Activated T-helper 2 cell treated with anti-CD3 and anti-CD28 coated beads, Interferon-gamma antibody, Interleukin-2, Interleukin-4, amounts not matched to agents 10 μg/mL and 5 μg/mL and 100 μg/mL, durations not matched to agents 14 hours and 24 hours and 36 hours (primary cell): Measurements from ENCODE around the gene AASDHPPT. TPM values are rescaled to one million over a fixed set of nuclear protein-coding genes. Genes with fewer than 3 reads are reported as not detected.

Experiments used
- DNase-seq: peaks from one replicate; pipeline ENCODE4 v3.0.0; 2021; ENCODE audit warnings: low spot score
- H3K27ac Mint-ChIP-seq: one replicate; pipeline ENCODE4 v1.8.0; 2021; ENCODE audit warnings: mixed read lengths
- H3K27me3 Mint-ChIP-seq: one replicate; pipeline ENCODE4 v1.8.0; 2021; ENCODE audit warnings: low read depth, mixed read lengths
- H3K36me3 Mint-ChIP-seq: one replicate; pipeline ENCODE4 v1.8.0; 2021; ENCODE audit warnings: low read depth, mixed read lengths
- H3K4me1 Mint-ChIP-seq: one replicate; pipeline ENCODE4 v1.8.0; 2021; ENCODE audit warnings: low read depth, mixed read lengths
- H3K4me3 Mint-ChIP-seq: one replicate; pipeline ENCODE4 v1.8.0; 2021; ENCODE audit warnings: low read depth, mild to moderate bottlenecking, moderate library complexity, mixed read lengths
- H3K9me3 Mint-ChIP-seq: one replicate; pipeline ENCODE4 v1.8.0; 2021; ENCODE audit warnings: mixed read lengths
- intact Hi-C: fragments of 100-400 bp; cut with micrococcal nuclease; formaldehyde crosslinking; loops from one replicate; pipeline ENCODE4 v1.15.1; 2023
- total RNA-seq: library from RNA; stranded (reverse); gene quantifications from 2 replicates; pipeline ENCODE4 v1.2.3, GENCODE V29; 2022

Gene AASDHPPT
- total RNA-seq, 1 donor from 2014 or later: 48.0 TPM

DNA sequence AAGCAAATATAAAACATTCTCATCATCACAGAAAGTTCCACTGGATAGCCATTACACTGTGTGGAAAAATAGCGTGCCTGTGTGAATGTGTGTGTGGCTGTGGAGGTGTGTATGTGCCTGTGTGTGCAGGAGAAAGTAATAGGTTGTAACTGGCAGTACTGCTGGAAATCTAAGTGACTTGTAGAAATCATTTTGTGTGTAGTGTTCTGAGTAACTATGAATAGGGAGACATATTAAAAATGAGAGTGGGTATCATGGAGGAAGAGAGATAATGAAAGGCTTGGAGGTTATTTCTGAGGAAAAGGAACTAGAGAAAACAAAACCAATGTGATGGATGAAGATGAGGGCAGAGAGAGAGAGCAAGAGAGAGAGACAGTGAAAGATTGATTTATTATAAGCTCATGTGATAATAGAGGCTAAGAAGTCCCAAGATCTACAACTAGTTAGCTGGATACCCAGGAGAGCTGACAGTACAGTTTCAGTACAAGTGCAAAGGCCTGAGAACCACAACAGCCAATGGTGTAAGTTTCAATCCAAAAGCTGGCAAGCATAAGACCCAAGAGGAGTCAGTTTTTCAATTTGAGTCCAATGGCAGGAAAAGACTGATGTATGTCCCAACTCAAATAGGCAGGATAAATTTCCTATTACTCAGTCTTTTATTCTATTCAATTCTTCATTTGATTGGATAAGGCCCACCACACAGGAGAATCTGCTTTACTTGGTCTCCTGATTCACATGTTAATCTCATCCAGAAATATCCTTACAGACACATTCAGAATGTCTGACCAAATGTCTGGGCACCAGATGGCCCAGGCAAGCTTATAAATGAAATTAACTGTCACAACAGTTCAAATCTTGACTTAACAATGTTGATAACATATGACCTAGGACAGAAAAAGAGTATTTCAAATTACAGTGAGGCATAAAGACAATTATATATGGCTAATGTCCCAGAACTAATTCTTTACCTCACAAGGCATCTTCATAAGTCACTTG lies 15.2 kb upstream of the AASDHPPT start:
- Mint-ChIP-seq H3K4me3 (no peak overlapping the region), H3K36me3 (peaks cover 10% of the 10 kb centered on the region), H3K27ac (peak overlapping the region; percentile 44), H3K27me3 (no peaks in the 10 kb centered on the region), H3K9me3 (no peaks in the 10 kb centered on the region), H3K4me1 (peaks cover 13% of the 10 kb centered on the region)
- no peak for DNase-seq
- intact Hi-C loops: loop anchor here (1.0 to 5.0 kb wide), 2 partner anchors 15 to 40 kb away; partner anchors contain the start of genes AASDHPPT, KBTBD3 and MSANTD4

DNA sequence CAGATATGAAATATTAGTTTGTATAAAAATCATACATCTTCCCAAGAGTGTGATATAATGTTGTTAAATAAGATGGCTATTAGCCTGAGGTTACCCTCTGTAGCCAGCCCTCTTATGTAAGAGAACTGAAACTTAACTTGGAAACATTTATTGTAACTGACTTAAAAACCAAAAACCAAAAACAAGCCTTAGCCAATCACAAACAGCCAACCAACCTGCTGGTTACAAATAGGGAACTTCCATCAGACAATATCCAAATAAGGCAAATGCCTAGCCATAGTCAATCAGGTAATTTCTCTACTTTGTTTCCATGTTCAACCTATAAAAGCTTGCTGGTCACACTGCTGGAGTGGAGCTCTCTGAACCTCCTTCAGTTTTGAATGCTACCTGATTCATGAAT lies 14.5 kb upstream of the AASDHPPT start:
- Mint-ChIP-seq H3K27ac (no peak overlapping the region), H3K4me3 (no peak overlapping the region), H3K4me1 (peaks cover 13% of the 10 kb centered on the region), H3K27me3 (no peaks in the 10 kb centered on the region), H3K36me3 (peaks cover 8% of the 10 kb centered on the region), H3K9me3 (no peaks in the 10 kb centered on the region)
- no peak for DNase-seq
- intact Hi-C loops: loop anchor here (5.0 kb wide), 1 partner anchor 41 kb away; the partner anchor contains the start of gene MSANTD4

DNA sequence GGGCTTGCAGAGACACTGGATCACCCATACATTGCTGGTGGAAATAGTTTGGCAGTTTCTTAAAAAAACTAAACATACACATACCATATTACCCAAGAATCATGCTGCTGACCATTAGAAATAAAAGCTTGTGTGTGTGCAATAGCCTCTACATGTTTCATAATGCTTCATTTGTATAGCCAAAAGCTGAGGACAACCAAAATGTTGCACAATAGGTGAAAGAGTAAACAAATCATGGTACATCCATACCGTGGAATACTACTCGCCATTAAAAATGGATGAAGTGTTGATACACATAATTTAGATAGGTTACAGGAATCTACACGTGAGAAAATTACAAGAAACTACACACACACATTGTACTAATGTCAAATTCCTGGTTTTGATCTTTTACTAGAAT lies 6.9 kb upstream of the AASDHPPT start:
- H3K4me3 Mint-ChIP-seq: no peak overlapping the region
- peaks cover 21% of the 10 kb centered on the region for H3K36me3 Mint-ChIP-seq
- H3K27ac Mint-ChIP-seq: no peak overlapping the region
- intact Hi-C loops: no loop called here
- no peaks in the 10 kb centered on the region for H3K9me3 Mint-ChIP-seq
- H3K27me3 Mint-ChIP-seq: no peaks in the 10 kb centered on the region
- peaks cover 12% of the 10 kb centered on the region for H3K4me1 Mint-ChIP-seq
- no peak for DNase-seq

DNA sequence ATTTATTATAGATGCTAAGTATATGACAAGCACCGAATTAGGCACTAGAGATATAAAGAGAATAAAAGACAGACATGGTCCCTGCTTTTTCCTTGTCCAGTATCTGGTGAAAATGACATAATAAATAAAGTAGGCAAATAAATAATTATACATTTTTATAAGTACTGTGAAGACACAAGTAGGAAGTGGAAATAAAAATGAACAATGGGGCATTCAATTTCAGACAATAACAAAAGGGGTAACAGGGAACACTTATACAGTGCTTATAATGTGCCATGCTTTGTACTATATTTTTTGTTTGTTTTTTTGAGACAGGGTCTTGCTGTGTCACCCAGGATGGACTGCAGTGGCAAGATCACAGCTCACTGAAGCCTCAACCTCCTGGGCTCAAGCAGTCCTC lies 4.7 kb upstream of the AASDHPPT start:
- no peaks in the 10 kb centered on the region for H3K9me3 Mint-ChIP-seq
- intact Hi-C loops: no loop called here
- peaks cover 21% of the 10 kb centered on the region for H3K4me1 Mint-ChIP-seq
- H3K27ac Mint-ChIP-seq: no peak overlapping the region
- DNase-seq: no peak
- H3K36me3 Mint-ChIP-seq: peaks cover 21% of the 10 kb centered on the region
- no peaks in the 10 kb centered on the region for H3K27me3 Mint-ChIP-seq
- no peak overlapping the region for H3K4me3 Mint-ChIP-seq

DNA sequence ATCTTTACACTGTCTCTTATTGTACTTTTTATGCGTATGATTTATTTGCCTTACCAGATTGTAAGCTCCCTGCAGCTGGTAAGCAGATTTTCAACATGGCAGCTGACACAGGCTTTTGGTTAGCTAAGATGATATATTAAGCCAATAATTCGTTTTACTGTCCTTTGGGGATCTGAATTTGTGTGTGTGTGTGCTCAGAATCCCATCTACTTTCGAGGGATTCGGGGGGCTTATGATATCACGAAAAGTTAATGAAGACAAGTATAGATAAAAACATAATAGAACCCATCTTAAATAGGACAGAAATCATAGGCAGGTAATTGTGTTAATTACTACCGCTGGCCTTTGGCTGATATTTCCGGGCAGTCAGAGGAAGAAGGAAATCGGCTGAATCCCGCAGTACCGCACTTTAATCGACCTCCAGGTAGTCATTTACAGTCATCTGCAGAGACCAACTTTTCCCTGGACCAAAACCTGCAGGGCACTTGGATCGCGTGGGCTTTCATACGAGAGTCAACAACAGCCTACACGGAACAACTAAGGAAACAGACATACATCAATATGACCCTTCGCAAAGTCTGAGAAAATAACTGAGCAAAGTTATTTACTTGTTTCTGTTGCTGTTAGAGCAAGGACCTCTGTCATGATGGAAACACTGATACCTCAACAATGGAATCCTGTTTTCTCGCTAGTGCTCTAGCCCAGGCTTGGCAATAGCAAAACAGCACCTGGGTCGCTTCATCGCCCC lies 1.1 kb upstream of the AASDHPPT start:
- Mint-ChIP-seq H3K4me1 (peaks cover 42% of the 10 kb centered on the region), H3K27ac (peak overlapping the region; percentile 90)

DNA sequence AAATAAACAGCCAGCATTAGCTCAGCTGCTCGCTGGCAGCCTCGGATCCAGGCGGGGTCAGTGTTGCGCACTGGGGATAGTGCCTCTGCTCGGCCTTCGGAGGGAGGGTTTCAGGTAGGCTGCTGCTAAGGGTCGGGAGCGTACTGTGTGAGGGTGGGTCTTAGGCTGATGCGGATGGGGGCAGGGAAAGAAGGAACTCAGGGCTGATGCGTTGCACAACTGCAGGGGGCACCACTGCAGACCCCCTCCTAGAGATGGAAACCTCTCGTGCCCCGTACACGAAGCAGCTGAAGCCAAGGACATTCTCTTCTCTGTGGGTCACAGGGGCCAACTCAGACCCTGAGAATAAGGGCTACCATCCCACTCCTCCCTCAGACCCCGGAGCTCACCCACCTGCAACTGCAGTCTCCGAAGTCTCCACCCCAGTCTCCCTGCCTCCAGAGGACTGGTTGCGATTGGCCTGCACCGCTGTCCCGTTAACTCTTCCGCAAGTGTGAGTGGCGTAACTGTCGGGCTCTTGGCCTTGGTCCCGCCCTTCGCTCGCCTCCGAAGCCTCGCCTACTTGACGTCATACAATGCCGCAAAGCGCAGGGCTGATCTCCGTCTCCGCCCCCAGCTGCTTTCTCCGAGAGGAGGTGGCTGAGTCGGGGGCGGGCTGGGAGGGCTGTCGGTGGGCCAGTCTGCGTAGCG lies 398 bp upstream of the AASDHPPT start, which contains the start of gene KBTBD3:
Gene KBTBD3 (minus strand): TSS at position 429 of the 690 bp plus-strand sequence. CDS start 18,250 bp downstream, outside the sequence.
- no peaks in the 10 kb centered on the region for H3K27me3 Mint-ChIP-seq
- peaks cover 47% of the 10 kb centered on the region for H3K4me1 Mint-ChIP-seq
- H3K36me3 Mint-ChIP-seq: peaks cover 39% of the 10 kb centered on the region
- H3K9me3 Mint-ChIP-seq: no peaks in the 10 kb centered on the region
- H3K27ac Mint-ChIP-seq: peak within 1 kb of the TSS; percentile 90
- DNase-seq: peak; percentile 98
- intact Hi-C loops: loop anchor here (1.0 kb wide), 3 partner anchors 14 to 55 kb away; partner anchors contain the start of gene MSANTD4
- H3K4me3 Mint-ChIP-seq: peak within 1 kb of the TSS; percentile 92

More for the DNA sequence above, 1.1 kb upstream of the AASDHPPT start:
- H3K36me3 Mint-ChIP-seq: peaks cover 32% of the 10 kb centered on the region
- H3K27me3 Mint-ChIP-seq: no peaks in the 10 kb centered on the region
- intact Hi-C loops: no loop called here
- H3K9me3 Mint-ChIP-seq: no peaks in the 10 kb centered on the region
- no peak for DNase-seq
- H3K4me3 Mint-ChIP-seq: peak overlapping the region; percentile 92

DNA sequence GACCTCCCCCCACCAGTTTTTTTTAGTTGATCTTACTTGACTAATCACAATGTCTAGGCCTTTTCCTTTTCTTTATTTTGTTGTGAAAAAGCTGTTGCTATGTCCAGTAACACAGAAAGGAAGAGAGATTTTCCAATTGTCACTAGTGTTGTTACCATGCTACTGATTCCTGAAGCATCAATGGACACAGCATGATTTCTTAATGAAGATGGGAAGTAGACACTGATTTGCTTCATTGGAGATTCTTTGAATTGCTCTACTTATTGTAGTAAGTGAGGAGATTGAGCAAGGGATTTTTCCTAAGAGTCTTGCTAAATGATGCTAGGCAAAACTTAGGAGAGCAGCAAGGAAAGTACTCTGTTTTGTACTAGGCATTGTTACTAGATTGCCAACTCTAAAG lies 4.6 kb downstream of the AASDHPPT start:
- Mint-ChIP-seq H3K9me3 (no peaks in the 10 kb centered on the region), H3K27ac (no peak overlapping the region), H3K27me3 (no peaks in the 10 kb centered on the region), H3K4me1 (peaks cover 40% of the 10 kb centered on the region), H3K4me3 (no peak overlapping the region), H3K36me3 (peaks cover 39% of the 10 kb centered on the region)
- intact Hi-C loops: no loop called here
- no peak for DNase-seq

DNA sequence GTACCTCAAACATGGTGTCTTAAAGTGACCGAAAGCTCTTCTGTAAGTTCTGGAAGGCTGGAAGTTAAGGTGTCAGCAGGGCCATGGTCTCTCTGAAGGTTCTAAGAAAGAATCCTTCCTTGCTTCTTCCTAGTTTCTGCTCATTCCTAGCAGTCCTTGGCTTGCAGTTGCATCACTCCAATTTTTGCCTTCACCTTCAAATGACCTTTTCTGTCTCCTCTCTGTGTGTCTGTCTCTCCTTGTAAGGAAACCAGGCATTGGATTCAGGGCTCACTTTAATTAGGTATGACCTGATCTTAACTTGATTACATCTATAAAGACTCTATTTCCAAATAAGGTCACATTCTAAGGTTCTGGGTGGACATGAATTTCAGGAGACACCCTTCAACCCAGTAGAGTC lies 8.7 kb downstream of the AASDHPPT start:
- Mint-ChIP-seq H3K4me1 (peaks cover 43% of the 10 kb centered on the region), H3K27ac (peak overlapping the region; percentile 1), H3K9me3 (no peaks in the 10 kb centered on the region), H3K4me3 (no peak overlapping the region), H3K27me3 (no peaks in the 10 kb centered on the region), H3K36me3 (peaks cover 41% of the 10 kb centered on the region)
- intact Hi-C loops: no loop called here
- DNase-seq: no peak

DNA sequence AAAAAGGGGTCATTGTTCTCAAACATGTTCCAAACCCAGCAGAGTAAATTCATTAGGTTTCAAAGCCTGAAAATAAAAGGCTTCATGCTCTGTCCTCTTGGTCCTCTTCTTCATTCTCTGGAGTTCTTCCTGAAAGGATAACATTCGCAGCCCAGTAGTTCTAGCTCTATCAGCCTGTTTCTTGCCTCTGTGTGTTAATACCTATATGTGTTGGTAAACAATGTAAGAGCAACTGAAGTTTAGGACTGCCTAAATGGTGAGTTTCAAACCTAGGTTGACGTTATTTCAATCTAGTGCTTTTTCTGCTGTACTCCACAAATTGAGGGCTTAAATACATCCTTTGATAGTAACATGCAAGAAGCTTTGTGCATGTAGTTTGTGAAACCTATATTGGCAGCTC lies 9.4 kb downstream of the AASDHPPT start:
- DNase-seq: no peak
- no peak overlapping the region for H3K27ac Mint-ChIP-seq
- H3K4me1 Mint-ChIP-seq: peaks cover 45% of the 10 kb centered on the region
- no peak overlapping the region for H3K4me3 Mint-ChIP-seq
- intact Hi-C loops: no loop called here
- H3K9me3 Mint-ChIP-seq: no peaks in the 10 kb centered on the region
- no peaks in the 10 kb centered on the region for H3K27me3 Mint-ChIP-seq
- peaks cover 41% of the 10 kb centered on the region for H3K36me3 Mint-ChIP-seq

DNA sequence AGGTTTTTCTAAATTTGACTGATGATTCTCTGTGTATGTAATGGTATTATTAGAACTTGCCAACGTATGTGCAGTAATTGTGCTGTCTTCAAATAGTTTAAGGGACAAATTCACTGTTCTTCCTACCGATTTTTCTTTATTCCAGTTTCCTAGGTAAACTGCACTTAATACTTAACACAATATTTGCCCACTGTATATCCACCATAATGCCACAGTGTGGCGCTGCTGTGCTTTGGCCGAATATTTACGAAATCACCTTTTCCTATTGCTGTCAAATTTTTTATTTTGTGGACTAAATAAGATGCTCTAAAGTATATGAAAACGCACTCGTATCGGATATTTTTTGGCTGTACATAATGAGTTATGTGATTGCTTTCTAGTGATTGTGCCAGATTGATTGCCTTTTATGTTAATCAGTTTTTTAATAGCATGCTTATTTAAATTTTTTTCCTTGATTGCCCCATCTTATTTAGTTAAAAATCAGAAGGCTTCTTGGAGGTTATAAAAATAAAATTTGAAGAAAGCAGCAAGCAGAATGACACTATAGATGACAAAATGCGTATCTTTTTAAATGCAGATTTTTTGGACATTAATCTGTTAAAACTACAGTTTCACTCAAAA lies 10.5 kb downstream of the AASDHPPT start:
- Mint-ChIP-seq H3K9me3 (no peaks in the 10 kb centered on the region), H3K4me3 (no peak overlapping the region), H3K36me3 (peaks cover 47% of the 10 kb centered on the region), H3K27ac (no peak overlapping the region), H3K27me3 (no peaks in the 10 kb centered on the region), H3K4me1 (peaks cover 50% of the 10 kb centered on the region)
- intact Hi-C loops: no loop called here
- no peak for DNase-seq

DNA sequence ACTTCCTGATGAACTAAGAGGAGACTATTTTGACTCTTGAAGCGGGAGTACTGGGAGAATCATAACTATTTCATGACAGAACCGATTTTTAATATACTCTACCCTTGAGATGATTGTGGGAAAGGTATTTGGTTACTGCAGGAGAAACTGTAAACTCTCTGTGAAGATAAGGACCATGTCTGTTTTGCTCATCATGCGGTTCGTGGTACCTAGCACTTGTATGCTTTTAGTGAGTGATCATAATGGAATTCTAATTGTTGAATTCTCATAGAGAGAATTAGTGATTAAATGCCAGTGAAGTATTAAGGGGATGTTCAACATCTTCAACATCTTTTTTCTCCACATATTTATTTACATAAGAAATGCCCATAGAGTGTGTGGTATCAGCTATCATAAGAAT lies 11.4 kb downstream of the AASDHPPT start:
- H3K9me3 Mint-ChIP-seq: no peaks in the 10 kb centered on the region
- H3K4me3 Mint-ChIP-seq: no peak overlapping the region
- no peaks in the 10 kb centered on the region for H3K27me3 Mint-ChIP-seq
- H3K4me1 Mint-ChIP-seq: peaks cover 50% of the 10 kb centered on the region
- DNase-seq: no peak
- no peak overlapping the region for H3K27ac Mint-ChIP-seq
- intact Hi-C loops: no loop called here
- peaks cover 53% of the 10 kb centered on the region for H3K36me3 Mint-ChIP-seq
